Left lung (tissue), 10 donors: ENCODE data around the gene TIMM22. TPM values are rescaled to one million over a fixed set of nuclear protein-coding genes. Genes with fewer than 3 reads are reported as not detected.

Source experiments
- ATAC-seq: fragments of 200-7000 bp; cut with Tn5 transposase; one replicate; pipeline ENCODE4 v1.9.1; 2020; ENCODE audit warnings: moderate library complexity
- DNase-seq, 4 donors: peaks; one replicate each; pipeline ENCODE4 v3.0.0-alpha.2; 2013 to 2020
- H3K27ac ChIP-seq, 2 donors: fragments of 200-600 bp; sonication (generic) in 1 of 2; one replicate each; pipeline versions ENCODE4 v1.5.0 to v1.8.0; 2020 to 2021
- H3K27me3 ChIP-seq, 2 donors: fragments of 200-600 bp; sonication (generic) in 1 of 2; one replicate each; pipeline versions ENCODE4 v1.5.0 to v1.8.0; 2020 to 2021
- H3K36me3 ChIP-seq, 2 donors: fragments of 200-600 bp; sonication (generic) in 1 of 2; one replicate each; pipeline versions ENCODE4 v1.5.0 to v1.8.0; 2020 to 2021
- H3K4me1 ChIP-seq, 2 donors: fragments of 200-600 bp; one replicate each; pipeline ENCODE4 v1.8.0; 2021
- H3K4me3 ChIP-seq, 2 donors: fragments of 200-600 bp; sonication (generic) in 1 of 2; one replicate each; pipeline versions ENCODE4 v1.5.0 to v1.8.0; 2020 to 2021; ENCODE audit warnings: mild to moderate bottlenecking in 1 of 2
- H3K9me3 ChIP-seq, 2 donors: fragments of 200-600 bp; sonication (generic) in 1 of 2; one replicate each; pipeline versions ENCODE4 v1.5.0 to v1.8.0; 2020 to 2021
- CTCF ChIP-seq, 2 donors: fragments of 200-600 bp; sonication (generic) in 1 of 2; IDR thresholded peaks; one replicate each; pipeline versions ENCODE4 v1.5.0 to v1.8.0; 2021; ENCODE audit warnings: antibody characterized with exemption in 2 of 2
- intact Hi-C, 2 donors: fragments of 100-400 bp; cut with DNase I; formaldehyde crosslinking; loops; one replicate each; pipeline versions ENCODE4 v1.11.2 to v1.14.2; 2022
- polyA plus RNA-seq, 6 donors: library from polyadenylated mRNA; unstranded; fragments of 120-200 nt; gene quantifications; one replicate each; pipeline ENCODE4 v1.2.1, GENCODE V29; 2013; ENCODE audit not compliant: insufficient read length in 6 of 6
- total RNA-seq, 2 donors: library from RNA; stranded (reverse); fragmentation: NEBNext Ultra II Directional; extraction: Animal tissue kit (Norgen Biotek cat#: 25700); gene quantifications; one replicate each; pipeline ENCODE4 v1.2.1, GENCODE V29; 2021
- donor health status: DM: no; HTN: yes; CAD: no.
- donor health status: DM: no; HTN: no; CAD: no.

Gene TIMM22
- total and polyA plus RNA-seq, 8 donors = 10.6 to 18.4 (median 15.4) TPM

- DNase-seq (no peak), ATAC-seq (no peak)
- intact Hi-C loops = no loop called here
- Histone ChIP-seq H3K36me3 (peaks cover 0 to 81% of the 10 kb centered on the region in 2 donors), H3K4me1 (peaks cover 37 to 84% of the 10 kb centered on the region in 2 donors), H3K4me3 (no peak overlapping the region), H3K27me3 (no peaks in the 10 kb centered on the region), H3K27ac (peak overlapping the region; percentile 42 to 69), H3K9me3 (no peaks in the 10 kb centered on the region)
- TF ChIP-seq CTCF (IDR thresholded peaks at IDR 0.05) = no peak
These were observed 5.5 kb downstream of the TIMM22 start for GRCh38 chr17:1002412-1002753.

- peak in 2 of 4 donors; percentile 52 to 64 for DNase-seq
- Histone ChIP-seq H3K4me3 (no peak overlapping the region), H3K4me1 (peaks cover 32 to 78% of the 10 kb centered on the region in 2 donors), H3K27ac (peak overlapping the region; percentile 42 to 69), H3K36me3 (peaks cover 0 to 87% of the 10 kb centered on the region in 2 donors), H3K9me3 (no peaks in the 10 kb centered on the region), H3K27me3 (no peaks in the 10 kb centered on the region)
- intact Hi-C loops = no loop called here
- no peak for TF ChIP-seq CTCF (IDR thresholded peaks at IDR 0.05)
- ATAC-seq = no peak
These were observed 6.0 kb downstream of the TIMM22 start for GRCh38 chr17:1002771-1003555.

GRCh38 chr17:1003633-1003971 is 6.7 kb downstream of the TIMM22 start:
- no peak for TF ChIP-seq CTCF (IDR thresholded peaks at IDR 0.05)
- Histone ChIP-seq H3K27me3 (no peaks in the 10 kb centered on the region), H3K4me3 (no peak overlapping the region), H3K36me3 (peaks cover 0 to 93% of the 10 kb centered on the region in 2 donors), H3K27ac (peak overlapping the region; percentile 37 to 69), H3K9me3 (no peaks in the 10 kb centered on the region), H3K4me1 (peaks cover 27 to 72% of the 10 kb centered on the region in 2 donors)
- intact Hi-C loops = no loop called here
- ATAC-seq (no peak), DNase-seq (no peak)

GRCh38 chr17:1003972-1004768 is 7.2 kb downstream of the TIMM22 start:
- H3K36me3 ChIP-seq = peaks cover 0 to 97% of the 10 kb centered on the region in 2 donors
- no peak for DNase-seq
- ATAC-seq = no peak
- no peak overlapping the region for H3K4me3 ChIP-seq
- intact Hi-C loops = no loop called here
- H3K9me3 ChIP-seq = no peaks in the 10 kb centered on the region
- H3K27ac ChIP-seq = peak overlapping the region; percentile 33 to 69
- H3K4me1 ChIP-seq = peaks cover 26 to 66% of the 10 kb centered on the region in 2 donors
- TF ChIP-seq CTCF (IDR thresholded peaks at IDR 0.05) = no peak
- no peaks in the 10 kb centered on the region for H3K27me3 ChIP-seq

- Histone ChIP-seq H3K4me3 (no peak overlapping the region), H3K27ac (peak overlapping the region; percentile 33 to 69), H3K4me1 (peaks cover 22 to 62% of the 10 kb centered on the region in 2 donors), H3K9me3 (no peaks in the 10 kb centered on the region), H3K36me3 (peaks cover 0 to 98% of the 10 kb centered on the region in 2 donors), H3K27me3 (no peaks in the 10 kb centered on the region)
- no peak for DNase-seq
- no peak for TF ChIP-seq CTCF (IDR thresholded peaks at IDR 0.05)
- no peak for ATAC-seq
- intact Hi-C loops = no loop called here
These were observed 7.9 kb downstream of the TIMM22 start for GRCh38 chr17:1004769-1005295.
